HG02885 (cell line): Measurements from ENCODE around the gene MACIR.
A peak's percentile ranks its signal among the peaks of the same experiment; 100 is the strongest.

Experiments
- ATAC-seq: cut with Tn5 transposase; IDR thresholded peaks from one replicate; pipeline ENCODE4 v1.9.1; 2021; ENCODE audit warnings: mild to moderate bottlenecking; ENCODE audit not compliant: unreplicated experiment, poor library complexity

MACIR gene

GRCh38 chr5:103244398-103244797, 14.2 kb upstream of the MACIR start:
- no peak for ATAC-seq

- ATAC-seq = no peak
Measured at GRCh38 chr5:103245761-103246160, 12.8 kb upstream of the MACIR start.

GRCh38 chr5:103247118-103247517, 11.4 kb upstream of the MACIR start:
- ATAC-seq = no peak

- ATAC-seq = no peak
Measured at GRCh38 chr5:103249068-103249467, 9.5 kb upstream of the MACIR start.

- no peak for ATAC-seq
Measured at GRCh38 chr5:103254921-103255320, 3.6 kb upstream of the MACIR start.

GRCh38 chr5:103255691-103256090, 2.9 kb upstream of the MACIR start:
- no peak for ATAC-seq

- ATAC-seq = no peak
Measured at GRCh38 chr5:103256178-103256577, 2.4 kb upstream of the MACIR start.

GRCh38 chr5:103258957-103259704, 568 bp downstream of the MACIR start:
- ATAC-seq = peak; percentile 42

GRCh38 chr5:103259705-103260355, 1.3 kb downstream of the MACIR start:
- ATAC-seq = no peak

GRCh38 chr5:103260951-103261350, 2.4 kb downstream of the MACIR start:
- ATAC-seq = peak; percentile 33

- no peak for ATAC-seq
Measured at GRCh38 chr5:103262422-103262871, 3.9 kb downstream of the MACIR start.

- ATAC-seq = no peak
Measured at GRCh38 chr5:103263054-103263453, 4.5 kb downstream of the MACIR start.

GRCh38 chr5:103264508-103264907, 5.9 kb downstream of the MACIR start:
- no peak for ATAC-seq

GRCh38 chr5:103270581-103270980, 12.0 kb downstream of the MACIR start:
- no peak for ATAC-seq

GRCh38 chr5:103271570-103272289, 13.2 kb downstream of the MACIR start:
- no peak for ATAC-seq

GRCh38 chr5:103272377-103272776, 13.8 kb downstream of the MACIR start:
- ATAC-seq = no peak

- ATAC-seq = no peak
Measured at GRCh38 chr5:103273952-103274351, 15.4 kb downstream of the MACIR start.

GRCh38 chr5:103275851-103276250, 17.3 kb downstream of the MACIR start:
- ATAC-seq = no peak

- ATAC-seq = no peak
Measured at GRCh38 chr5:103280967-103281366, 22.4 kb downstream of the MACIR start.

GRCh38 chr5:103283120-103283519, 24.6 kb downstream of the MACIR start:
- ATAC-seq = no peak

GRCh38 chr5:103283869-103284268, 25.3 kb downstream of the MACIR start:
- no peak for ATAC-seq
